NT2/D1 (cell line): ENCODE results near the gene SEMA3F.

ENCODE experiments used
- DNase-seq: peaks from one replicate; pipeline ENCODE4 v3.0.0-alpha.2; 2011; ENCODE audit warnings: low read depth, low spot score
- H3K27me3 ChIP-seq: 2 replicates; pipeline ENCODE4 v1.6.0; 2011; ENCODE audit warnings: mild to moderate bottlenecking; ENCODE audit not compliant: insufficient read length, insufficient read depth
- H3K36me3 ChIP-seq: 2 replicates; pipeline ENCODE4 v1.6.1; 2011; ENCODE audit warnings: mild to moderate bottlenecking, low read length, mixed read lengths; ENCODE audit not compliant: insufficient read depth, insufficient read length
- H3K4me1 ChIP-seq: 2 replicates; pipeline ENCODE4 v1.5.1; 2011; ENCODE audit not compliant: insufficient read depth, insufficient read length
- H3K4me3 ChIP-seq: 2 replicates; pipeline ENCODE4 v1.5.1; 2011; ENCODE audit warnings: low read depth; ENCODE audit not compliant: insufficient read length
- H3K9ac ChIP-seq: 2 replicates; pipeline ENCODE4 v1.6.0; 2011; ENCODE audit warnings: low read depth; ENCODE audit not compliant: insufficient read length
- H3K9me3 ChIP-seq: 2 replicates; pipeline ENCODE4 v1.5.1; 2011; ENCODE audit warnings: mild to moderate bottlenecking, low read length; ENCODE audit not compliant: insufficient read depth
- SUZ12 ChIP-seq: IDR thresholded peaks from 2 replicates; pipeline ENCODE4 v1.6.1; 2011; ENCODE audit not compliant: insufficient read length, insufficient read depth; ENCODE audit errors: extremely low read depth
- YY1 ChIP-seq: IDR thresholded peaks from 2 replicates; pipeline ENCODE4 v1.6.1; 2011; ENCODE audit not compliant: insufficient read length, insufficient read depth
- ZNF274 ChIP-seq: IDR thresholded peaks from 2 replicates; pipeline ENCODE4 v1.6.1; 2011; ENCODE audit warnings: mild to moderate bottlenecking, low read depth, low read length

SEMA3F gene

GRCh38 chr3:50121072-50122032 lies 33.8 kb upstream of the SEMA3F start:
- Histone ChIP-seq H3K4me3 (no peak overlapping the region), H3K4me1 (peaks cover 24% of the 10 kb centered on the region), H3K36me3 (peaks cover 53% of the 10 kb centered on the region), H3K9me3 (no peaks in the 10 kb centered on the region), H3K27me3 (no peaks in the 10 kb centered on the region), H3K9ac (no peak overlapping the region)
- DNase-seq, result peak; percentile 86
- TF ChIP-seq YY1 (no peak), ZNF274 (no peak), SUZ12 (no peak)

GRCh38 chr3:50122071-50122470 lies 33.1 kb upstream of the SEMA3F start:
- H3K27me3 ChIP-seq, result no peaks in the 10 kb centered on the region
- peaks cover 46% of the 10 kb centered on the region for H3K36me3 ChIP-seq
- no peak for TF ChIP-seq ZNF274
- no peak for TF ChIP-seq SUZ12
- no peak for TF ChIP-seq YY1
- H3K9ac ChIP-seq, result no peak overlapping the region
- H3K9me3 ChIP-seq, result no peaks in the 10 kb centered on the region
- DNase-seq, result no peak
- H3K4me1 ChIP-seq, result peaks cover 29% of the 10 kb centered on the region
- H3K4me3 ChIP-seq, result no peak overlapping the region

GRCh38 chr3:50122661-50123391 lies 32.3 kb upstream of the SEMA3F start:
- no peaks in the 10 kb centered on the region for H3K27me3 ChIP-seq
- peaks cover 39% of the 10 kb centered on the region for H3K36me3 ChIP-seq
- no peak overlapping the region for H3K9ac ChIP-seq
- no peaks in the 10 kb centered on the region for H3K9me3 ChIP-seq
- DNase-seq, result no peak
- TF ChIP-seq ZNF274 (no peak), YY1 (no peak), SUZ12 (no peak)
- H3K4me1 ChIP-seq, result peaks cover 30% of the 10 kb centered on the region
- H3K4me3 ChIP-seq, result no peak overlapping the region

- TF ChIP-seq SUZ12 (no peak), YY1 (no peak), ZNF274 (no peak)
- H3K4me1 ChIP-seq, result peaks cover 30% of the 10 kb centered on the region
- H3K4me3 ChIP-seq, result no peak overlapping the region
- peaks cover 32% of the 10 kb centered on the region for H3K36me3 ChIP-seq
- DNase-seq, result no peak
- H3K27me3 ChIP-seq, result no peaks in the 10 kb centered on the region
- peak overlapping the region; percentile 11 for H3K9ac ChIP-seq
- H3K9me3 ChIP-seq, result no peaks in the 10 kb centered on the region
Observed at GRCh38 chr3:50123394-50124051, 31.6 kb upstream of the SEMA3F start.

- H3K4me3 ChIP-seq, result no peak overlapping the region
- H3K27me3 ChIP-seq, result no peaks in the 10 kb centered on the region
- H3K4me1 ChIP-seq, result peaks cover 30% of the 10 kb centered on the region
- H3K9me3 ChIP-seq, result no peaks in the 10 kb centered on the region
- H3K36me3 ChIP-seq, result peaks cover 25% of the 10 kb centered on the region
- no peak for TF ChIP-seq ZNF274
- no peak for TF ChIP-seq SUZ12
- no peak for TF ChIP-seq YY1
- peak overlapping the region; percentile 11 for H3K9ac ChIP-seq
- DNase-seq, result no peak
Observed at GRCh38 chr3:50124052-50124799, 30.9 kb upstream of the SEMA3F start.

GRCh38 chr3:50124800-50125178 lies 30.3 kb upstream of the SEMA3F start:
- Histone ChIP-seq H3K27me3 (no peaks in the 10 kb centered on the region), H3K4me1 (peaks cover 30% of the 10 kb centered on the region), H3K9me3 (no peaks in the 10 kb centered on the region), H3K4me3 (no peak overlapping the region), H3K9ac (peak overlapping the region; percentile 47), H3K36me3 (peaks cover 19% of the 10 kb centered on the region)
- TF ChIP-seq SUZ12 (no peak), YY1 (no peak), ZNF274 (no peak)
- no peak for DNase-seq
